Liver (tissue), 9 donors: Measurements from ENCODE around the gene ANO10. TPM values are rescaled to one million over a fixed set of nuclear protein-coding genes. Genes with fewer than 3 reads are reported as not detected.

ENCODE experiments used
- DNase-seq: peaks from one replicate; pipeline ENCODE4 v3.0.0-alpha.2; 2017; ENCODE audit warnings: low spot score
- H3K27ac ChIP-seq, 2 donors: one replicate each; pipeline ENCODE4 v1.7.0; 2013; ENCODE audit warnings: inconsistent platforms in 2 of 2, low read length in 2 of 2, control low read depth in 1 of 2, low read depth in 1 of 2, mild to moderate bottlenecking in 1 of 2
- H3K27me3 ChIP-seq, 4 donors: one replicate each; pipeline versions ENCODE4 v1.6.1 to v1.7.0; 2013; ENCODE audit warnings: low read length in 3 of 4, inconsistent platforms in 1 of 4, mild to moderate bottlenecking in 1 of 4, moderate library complexity in 1 of 4; ENCODE audit not compliant: control insufficient read depth in 4 of 4, insufficient read depth in 4 of 4
- H3K36me3 ChIP-seq, 4 donors: one replicate each; pipeline versions ENCODE4 v1.6.1 to v1.7.0; 2013; ENCODE audit warnings: low read length in 3 of 4, mild to moderate bottlenecking in 3 of 4, low read depth in 1 of 4, moderate library complexity in 1 of 4; ENCODE audit not compliant: control insufficient read depth in 4 of 4, insufficient read depth in 3 of 4
- H3K4me1 ChIP-seq, 4 donors: one replicate each; pipeline versions ENCODE4 v1.6.1 to v1.7.0; 2013; ENCODE audit warnings: low read length in 3 of 4, mild to moderate bottlenecking in 3 of 4, moderate library complexity in 1 of 4; ENCODE audit not compliant: control insufficient read depth in 4 of 4, insufficient read depth in 4 of 4
- H3K4me3 ChIP-seq, 3 donors: one replicate each; pipeline versions ENCODE4 v1.6.1 to v1.7.0; 2013; ENCODE audit warnings: low read length in 3 of 3, control low read depth in 1 of 3, low read depth in 1 of 3, mild to moderate bottlenecking in 1 of 3
- H3K9ac ChIP-seq, 2 donors: one replicate each; pipeline ENCODE4 v1.7.0; 2013; ENCODE audit warnings: low read length in 2 of 2, mild to moderate bottlenecking in 2 of 2, moderate library complexity in 2 of 2, control low read depth in 1 of 2, low read depth in 1 of 2
- H3K9me3 ChIP-seq, 4 donors: one replicate each; pipeline versions ENCODE4 v1.6.1 to v1.7.0; 2013; ENCODE audit warnings: low read length in 3 of 4; ENCODE audit not compliant: control insufficient read depth in 4 of 4
- FOXA1 ChIP-seq: IDR thresholded peaks from 2 replicates; pipeline ENCODE4 v1.6.1; 2016; ENCODE audit warnings: antibody characterized with exemption
- FOXA2 ChIP-seq: IDR thresholded peaks from 2 replicates; pipeline ENCODE4 v1.6.1; 2016; ENCODE audit warnings: antibody characterized with exemption
- GABPA ChIP-seq, 2 donors: IDR thresholded peaks in 1 of 2; conservative IDR thresholded peaks in 1 of 2; 2 replicates each; pipeline ENCODE4 v1.6.1; 2016; ENCODE audit warnings: antibody characterized with exemption in 2 of 2, mild to moderate bottlenecking in 1 of 2, moderate library complexity in 1 of 2
- HNF4A ChIP-seq, 2 donors: conservative IDR thresholded peaks; 2 replicates each; pipeline ENCODE4 v1.6.1; 2016; ENCODE audit warnings: antibody characterized with exemption in 2 of 2, mild to moderate bottlenecking in 2 of 2
- HNF4G ChIP-seq: IDR thresholded peaks from 2 replicates; pipeline ENCODE4 v1.6.1; 2016; ENCODE audit warnings: antibody characterized with exemption
- JUND ChIP-seq, 2 donors: IDR thresholded peaks; 2 replicates each; pipeline ENCODE4 v1.6.1; 2016; ENCODE audit warnings: antibody characterized with exemption in 2 of 2
- NR2F2 ChIP-seq: IDR thresholded peaks from 2 replicates; pipeline ENCODE4 v1.6.1; 2016; ENCODE audit warnings: antibody characterized with exemption
- RAD21 ChIP-seq, 2 donors: IDR thresholded peaks; 2 replicates each; pipeline ENCODE4 v1.6.1; 2016; ENCODE audit warnings: antibody characterized with exemption in 2 of 2, mild to moderate bottlenecking in 2 of 2
- RXRA ChIP-seq, 2 donors: IDR thresholded peaks; 2 replicates each; pipeline ENCODE4 v1.6.1; 2017 to 2018; ENCODE audit warnings: antibody characterized with exemption in 2 of 2, mild to moderate bottlenecking in 1 of 2
- SP1 ChIP-seq: IDR thresholded peaks from 2 replicates; pipeline ENCODE4 v1.6.1; 2018; ENCODE audit warnings: antibody characterized with exemption, mild to moderate bottlenecking
- TAF1 ChIP-seq: conservative IDR thresholded peaks from 2 replicates; pipeline ENCODE4 v1.6.1; 2016; ENCODE audit warnings: antibody characterized with exemption, mild to moderate bottlenecking
- YY1 ChIP-seq: IDR thresholded peaks from 2 replicates; pipeline ENCODE4 v1.6.1; 2016; ENCODE audit warnings: antibody characterized with exemption, mild to moderate bottlenecking
- WGBS: extraction: QIAGEN DNeasy Blood & Tissue Kit; methylation state at CpG from one replicate; pipeline ENCODE4 v1.1.7; 2013; 5-methylcytosine and 5-hydroxymethylcytosine counted together
- polyA plus RNA-seq, 2 donors: library from polyadenylated mRNA; stranded (reverse) in 1 of 2; unstranded in 1 of 2; fragments of 200-250 nt in 1 of 2; fragments of >200 nt in 1 of 2; fragmentation: Nextera tagmentation in 1 of 2; extraction: Ambion mirVana in 1 of 2; gene quantifications; one replicate each; pipeline versions ENCODE4 v1.2.1 to v1.2.3, GENCODE V29; 2013 to 2015
- total RNA-seq, 2 donors: library from RNA; depleted of rRNA; stranded (reverse); fragments of >200 nt; gene quantifications; one replicate each; pipeline ENCODE4 v1.2.3, GENCODE V29; 2014
- TF ChIP-seq, protein P1 (sequence below): IDR thresholded peaks from 2 replicates; pipeline ENCODE4 v1.6.1; 2016; ENCODE audit warnings: antibody characterized with exemption, mild to moderate bottlenecking
- TF ChIP-seq, protein P2 (sequence below): IDR thresholded peaks from 2 replicates; pipeline ENCODE4 v1.6.1; 2016; ENCODE audit warnings: antibody characterized with exemption
- TF ChIP-seq, protein P3 (sequence below): IDR thresholded peaks from 2 replicates; pipeline ENCODE4 v1.6.1; 2016; ENCODE audit warnings: antibody characterized with exemption
- TF ChIP-seq, protein P4 (sequence below): fragments of 150-350 bp; IDR thresholded peaks from 2 replicates; pipeline ENCODE4 v1.5.1; 2017; ENCODE audit warnings: improper control_type of control experiment, low read depth, low read length; ENCODE audit not compliant: missing input control
- TF ChIP-seq, protein P5 (sequence below): IDR thresholded peaks from 2 replicates; pipeline ENCODE4 v1.6.1; 2016; ENCODE audit warnings: antibody characterized with exemption
- donor health status: healthy.
- donor health status: healthy.
- donor health status: healthy.
- donor health status: healthy.
- donor health status: healthy.

Gene ANO10
- total and polyA plus RNA-seq, 4 donors, result 5.6 to 8.7 (median 6.8) TPM

DNA sequence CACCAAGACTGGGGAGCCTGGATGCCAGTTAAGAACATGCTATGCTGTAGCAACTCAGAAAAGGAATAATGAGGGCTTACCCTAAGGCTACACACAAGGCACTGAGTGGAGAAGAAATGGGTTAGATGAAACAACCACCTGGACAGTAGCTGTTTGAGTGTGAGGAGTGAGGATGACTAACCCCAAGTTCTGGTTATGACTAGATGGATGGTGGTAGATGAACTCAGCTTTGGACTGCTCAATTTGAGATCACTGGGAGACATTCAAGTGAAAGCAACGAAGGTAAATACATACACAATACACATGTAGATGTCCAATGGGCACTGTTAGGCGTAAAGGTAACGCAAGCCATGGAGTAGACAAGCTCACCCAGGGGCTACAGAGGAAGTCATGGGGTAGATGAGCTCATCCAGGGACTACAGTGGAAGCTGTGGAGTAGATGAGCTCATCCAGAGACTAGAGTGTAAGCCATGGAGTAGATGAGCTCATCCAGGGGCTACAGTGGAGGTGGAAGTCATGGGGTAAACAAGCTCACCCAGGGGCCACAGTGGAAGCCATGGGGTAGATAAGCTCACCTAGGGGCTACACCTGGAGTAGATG lies 98.3 kb downstream of the ANO10 start:
- H3K4me1 ChIP-seq, result no peaks in the 10 kb centered on the region
- H3K4me3 ChIP-seq, result no peak overlapping the region
- H3K9me3 ChIP-seq, result peaks cover 0 to 1% (median 0%) of the 10 kb centered on the region in 4 donors
- H3K27ac ChIP-seq, result no peak overlapping the region
- TF ChIP-seq TAF1, result no peak
- no peak for TF ChIP-seq HNF4A (conservative IDR thresholded peaks at IDR 0.05)
- TF ChIP-seq, protein P1, sequence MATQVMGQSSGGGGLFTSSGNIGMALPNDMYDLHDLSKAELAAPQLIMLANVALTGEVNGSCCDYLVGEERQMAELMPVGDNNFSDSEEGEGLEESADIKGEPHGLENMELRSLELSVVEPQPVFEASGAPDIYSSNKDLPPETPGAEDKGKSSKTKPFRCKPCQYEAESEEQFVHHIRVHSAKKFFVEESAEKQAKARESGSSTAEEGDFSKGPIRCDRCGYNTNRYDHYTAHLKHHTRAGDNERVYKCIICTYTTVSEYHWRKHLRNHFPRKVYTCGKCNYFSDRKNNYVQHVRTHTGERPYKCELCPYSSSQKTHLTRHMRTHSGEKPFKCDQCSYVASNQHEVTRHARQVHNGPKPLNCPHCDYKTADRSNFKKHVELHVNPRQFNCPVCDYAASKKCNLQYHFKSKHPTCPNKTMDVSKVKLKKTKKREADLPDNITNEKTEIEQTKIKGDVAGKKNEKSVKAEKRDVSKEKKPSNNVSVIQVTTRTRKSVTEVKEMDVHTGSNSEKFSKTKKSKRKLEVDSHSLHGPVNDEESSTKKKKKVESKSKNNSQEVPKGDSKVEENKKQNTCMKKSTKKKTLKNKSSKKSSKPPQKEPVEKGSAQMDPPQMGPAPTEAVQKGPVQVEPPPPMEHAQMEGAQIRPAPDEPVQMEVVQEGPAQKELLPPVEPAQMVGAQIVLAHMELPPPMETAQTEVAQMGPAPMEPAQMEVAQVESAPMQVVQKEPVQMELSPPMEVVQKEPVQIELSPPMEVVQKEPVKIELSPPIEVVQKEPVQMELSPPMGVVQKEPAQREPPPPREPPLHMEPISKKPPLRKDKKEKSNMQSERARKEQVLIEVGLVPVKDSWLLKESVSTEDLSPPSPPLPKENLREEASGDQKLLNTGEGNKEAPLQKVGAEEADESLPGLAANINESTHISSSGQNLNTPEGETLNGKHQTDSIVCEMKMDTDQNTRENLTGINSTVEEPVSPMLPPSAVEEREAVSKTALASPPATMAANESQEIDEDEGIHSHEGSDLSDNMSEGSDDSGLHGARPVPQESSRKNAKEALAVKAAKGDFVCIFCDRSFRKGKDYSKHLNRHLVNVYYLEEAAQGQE, result no peak
- TF ChIP-seq, protein P2, sequence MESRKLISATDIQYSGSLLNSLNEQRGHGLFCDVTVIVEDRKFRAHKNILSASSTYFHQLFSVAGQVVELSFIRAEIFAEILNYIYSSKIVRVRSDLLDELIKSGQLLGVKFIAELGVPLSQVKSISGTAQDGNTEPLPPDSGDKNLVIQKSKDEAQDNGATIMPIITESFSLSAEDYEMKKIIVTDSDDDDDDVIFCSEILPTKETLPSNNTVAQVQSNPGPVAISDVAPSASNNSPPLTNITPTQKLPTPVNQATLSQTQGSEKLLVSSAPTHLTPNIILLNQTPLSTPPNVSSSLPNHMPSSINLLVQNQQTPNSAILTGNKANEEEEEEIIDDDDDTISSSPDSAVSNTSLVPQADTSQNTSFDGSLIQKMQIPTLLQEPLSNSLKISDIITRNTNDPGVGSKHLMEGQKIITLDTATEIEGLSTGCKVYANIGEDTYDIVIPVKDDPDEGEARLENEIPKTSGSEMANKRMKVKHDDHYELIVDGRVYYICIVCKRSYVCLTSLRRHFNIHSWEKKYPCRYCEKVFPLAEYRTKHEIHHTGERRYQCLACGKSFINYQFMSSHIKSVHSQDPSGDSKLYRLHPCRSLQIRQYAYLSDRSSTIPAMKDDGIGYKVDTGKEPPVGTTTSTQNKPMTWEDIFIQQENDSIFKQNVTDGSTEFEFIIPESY, result no peak
- no peak for TF ChIP-seq HNF4G
- H3K36me3 ChIP-seq, result no peaks in the 10 kb centered on the region
- H3K27me3 ChIP-seq, result no peaks in the 10 kb centered on the region
- H3K9ac ChIP-seq, result no peak overlapping the region
- no peak for DNase-seq
- WGBS, result 91% methylated on average over 3 of the region's 3 CpGs

DNA sequence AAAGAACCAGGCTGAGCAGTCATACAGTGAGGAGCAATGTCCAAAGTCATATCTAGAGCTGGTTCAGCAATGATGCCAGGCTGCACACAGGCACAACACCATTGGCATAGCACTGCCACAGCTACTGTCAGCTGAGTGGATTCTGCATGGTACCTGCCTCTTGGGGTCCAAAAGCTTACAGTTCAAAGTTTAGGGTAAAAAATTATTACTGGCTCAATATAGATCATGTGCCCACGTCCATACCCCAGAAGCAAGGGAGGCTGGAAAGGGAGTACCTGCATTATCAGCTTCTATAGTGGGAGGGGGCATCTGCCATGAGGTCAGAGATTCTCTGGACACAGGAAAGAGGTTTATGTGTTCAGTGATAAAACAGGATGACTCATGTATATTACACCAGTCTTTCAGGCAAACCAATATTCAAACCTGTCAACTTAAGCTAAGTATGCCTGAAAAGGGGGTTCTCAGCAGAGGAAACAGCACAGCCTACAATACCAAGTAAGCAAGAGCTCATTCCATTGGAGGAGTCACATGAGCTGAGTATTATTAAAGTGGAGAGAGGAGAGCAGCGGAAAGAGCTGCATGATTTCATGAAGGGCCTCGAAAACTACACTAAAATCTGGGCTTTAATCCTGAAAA lies 99.0 kb downstream of the ANO10 start:
- H3K4me3 ChIP-seq, result no peak overlapping the region
- no peak for DNase-seq
- H3K4me1 ChIP-seq, result no peaks in the 10 kb centered on the region
- no peak for TF ChIP-seq FOXA2
- no peak for TF ChIP-seq JUND (IDR thresholded peaks at IDR 0.05)
- TF ChIP-seq, protein P1, result no peak
- no peak for TF ChIP-seq NR2F2
- TF ChIP-seq, protein P3, sequence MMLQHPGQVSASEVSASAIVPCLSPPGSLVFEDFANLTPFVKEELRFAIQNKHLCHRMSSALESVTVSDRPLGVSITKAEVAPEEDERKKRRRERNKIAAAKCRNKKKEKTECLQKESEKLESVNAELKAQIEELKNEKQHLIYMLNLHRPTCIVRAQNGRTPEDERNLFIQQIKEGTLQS, result no peak
- TF ChIP-seq RAD21 (IDR thresholded peaks at IDR 0.05), result no peak
- no peak for TF ChIP-seq TAF1
- no peak for TF ChIP-seq GABPA (IDR thresholded peaks at IDR 0.05 in 1 of 2, conservative IDR thresholded peaks at IDR 0.05 in 1 of 2)
- no peak for TF ChIP-seq RXRA (IDR thresholded peaks at IDR 0.05)
- TF ChIP-seq HNF4G, result no peak
- no peak for TF ChIP-seq SP1
- TF ChIP-seq HNF4A (conservative IDR thresholded peaks at IDR 0.05), result no peak
- TF ChIP-seq, protein P4, sequence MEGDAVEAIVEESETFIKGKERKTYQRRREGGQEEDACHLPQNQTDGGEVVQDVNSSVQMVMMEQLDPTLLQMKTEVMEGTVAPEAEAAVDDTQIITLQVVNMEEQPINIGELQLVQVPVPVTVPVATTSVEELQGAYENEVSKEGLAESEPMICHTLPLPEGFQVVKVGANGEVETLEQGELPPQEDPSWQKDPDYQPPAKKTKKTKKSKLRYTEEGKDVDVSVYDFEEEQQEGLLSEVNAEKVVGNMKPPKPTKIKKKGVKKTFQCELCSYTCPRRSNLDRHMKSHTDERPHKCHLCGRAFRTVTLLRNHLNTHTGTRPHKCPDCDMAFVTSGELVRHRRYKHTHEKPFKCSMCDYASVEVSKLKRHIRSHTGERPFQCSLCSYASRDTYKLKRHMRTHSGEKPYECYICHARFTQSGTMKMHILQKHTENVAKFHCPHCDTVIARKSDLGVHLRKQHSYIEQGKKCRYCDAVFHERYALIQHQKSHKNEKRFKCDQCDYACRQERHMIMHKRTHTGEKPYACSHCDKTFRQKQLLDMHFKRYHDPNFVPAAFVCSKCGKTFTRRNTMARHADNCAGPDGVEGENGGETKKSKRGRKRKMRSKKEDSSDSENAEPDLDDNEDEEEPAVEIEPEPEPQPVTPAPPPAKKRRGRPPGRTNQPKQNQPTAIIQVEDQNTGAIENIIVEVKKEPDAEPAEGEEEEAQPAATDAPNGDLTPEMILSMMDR, result no peak
- TF ChIP-seq, protein P5, sequence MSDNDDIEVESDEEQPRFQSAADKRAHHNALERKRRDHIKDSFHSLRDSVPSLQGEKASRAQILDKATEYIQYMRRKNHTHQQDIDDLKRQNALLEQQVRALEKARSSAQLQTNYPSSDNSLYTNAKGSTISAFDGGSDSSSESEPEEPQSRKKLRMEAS, result no peak
- TF ChIP-seq YY1, result no peak
- TF ChIP-seq FOXA1, result no peak
- H3K27me3 ChIP-seq, result no peaks in the 10 kb centered on the region
- 96% methylated on average over 3 of the region's 3 CpGs for WGBS
- H3K9ac ChIP-seq, result no peak overlapping the region
- peaks cover 0 to 1% (median 0%) of the 10 kb centered on the region in 4 donors for H3K9me3 ChIP-seq
- no peak overlapping the region for H3K27ac ChIP-seq
- H3K36me3 ChIP-seq, result no peaks in the 10 kb centered on the region
